ENCODE results near the gene HIKESHI.

Gene HIKESHI

DNA sequence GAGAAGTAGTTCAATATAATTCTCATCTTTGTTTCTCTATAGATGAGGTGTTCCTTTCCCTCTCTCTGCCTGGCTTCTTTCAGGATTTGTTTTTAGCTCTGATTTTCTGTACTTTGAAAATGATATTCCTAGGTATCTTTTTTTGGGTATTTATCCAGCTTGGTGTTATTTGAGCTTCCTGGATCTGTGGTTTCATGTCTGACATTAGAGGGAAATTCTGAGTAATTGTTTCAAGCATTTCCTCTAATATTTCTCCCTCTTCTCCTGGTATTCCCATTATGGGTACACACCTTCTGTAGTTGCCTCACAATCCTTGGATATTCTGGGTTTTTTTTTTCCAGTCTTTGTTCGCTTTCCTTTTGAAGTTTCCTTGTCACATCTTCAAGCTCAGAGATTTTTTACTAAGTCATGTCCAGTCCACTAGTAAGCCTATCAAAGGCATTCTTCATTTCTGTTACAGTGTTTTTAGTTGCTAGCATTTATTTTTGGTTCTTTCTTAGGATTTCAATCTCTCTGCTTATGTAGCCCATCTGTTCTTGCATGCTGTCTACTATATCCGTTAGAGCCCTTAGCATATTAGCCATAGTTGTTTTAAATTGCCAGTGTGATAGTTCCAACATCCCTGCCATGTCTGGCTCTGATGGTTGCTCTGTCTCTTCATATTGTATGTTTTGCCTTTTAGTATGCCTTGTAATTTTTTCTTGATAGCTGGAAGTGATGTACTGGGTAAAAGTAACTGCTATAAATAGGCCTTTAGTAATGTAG, 78.4 kb downstream of the HIKESHI start:
- DNase-seq: no peak

DNA sequence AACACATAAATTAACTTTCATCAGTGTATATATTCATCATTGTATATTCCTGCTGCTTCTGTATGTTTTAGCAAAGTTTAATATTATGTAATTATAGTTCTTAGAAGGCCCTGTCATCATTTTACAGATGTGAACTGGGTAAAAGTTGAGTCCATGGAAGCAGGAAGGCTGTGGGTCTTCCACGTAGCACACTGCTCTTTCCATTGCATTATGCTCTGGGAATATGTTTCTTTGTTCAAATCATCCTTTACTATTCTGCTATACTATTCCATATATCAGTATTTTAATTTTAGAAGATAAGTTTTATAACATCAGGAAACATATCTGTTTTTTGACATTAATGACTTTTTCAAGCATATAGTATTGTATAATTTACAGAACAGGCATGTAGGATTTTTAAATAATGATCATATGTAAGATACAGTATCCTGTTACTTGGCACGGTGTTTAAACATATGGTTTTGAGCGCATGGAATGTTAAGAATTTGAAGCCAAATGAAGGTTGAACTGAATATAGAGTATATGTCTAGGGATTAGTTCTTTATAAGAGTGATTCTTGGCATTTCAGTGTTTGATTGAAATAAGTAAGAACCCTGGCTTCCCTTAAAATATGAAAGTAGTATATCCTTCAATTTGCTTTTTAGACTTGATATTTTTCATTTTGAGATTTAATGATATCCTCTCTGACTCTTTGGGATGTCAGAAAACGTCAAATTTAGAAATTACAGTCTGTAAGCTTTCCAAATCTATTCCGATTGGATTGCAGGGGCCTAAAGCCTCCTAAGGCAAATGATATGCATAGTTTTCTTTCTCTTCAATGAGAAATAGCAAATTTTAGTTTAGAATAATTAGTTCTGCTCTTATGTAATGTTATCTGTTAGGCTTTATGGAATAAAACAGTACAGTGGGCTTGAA, 81.3 kb downstream of the HIKESHI start:
- no peak for DNase-seq

DNA sequence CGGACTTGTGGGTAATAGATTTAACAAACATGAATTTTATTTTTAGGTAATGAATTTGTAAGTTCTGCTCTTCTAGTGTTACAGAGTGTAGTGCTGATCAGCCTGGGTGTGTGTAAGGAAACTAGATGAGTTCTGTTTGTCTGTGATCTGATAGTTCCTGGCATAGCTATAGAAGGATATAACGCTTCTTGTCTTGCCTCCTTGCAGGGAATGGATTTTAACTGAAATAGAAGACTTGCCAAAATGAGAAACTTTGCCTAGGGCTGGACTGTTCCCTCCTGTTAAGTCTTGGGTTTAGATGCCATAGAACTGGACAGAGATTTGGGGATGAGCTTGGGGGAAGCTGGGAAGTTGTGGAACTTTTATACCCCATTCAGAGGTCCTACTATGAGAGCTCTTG, 84.2 kb downstream of the HIKESHI start:
- DNase-seq: no peak

DNA sequence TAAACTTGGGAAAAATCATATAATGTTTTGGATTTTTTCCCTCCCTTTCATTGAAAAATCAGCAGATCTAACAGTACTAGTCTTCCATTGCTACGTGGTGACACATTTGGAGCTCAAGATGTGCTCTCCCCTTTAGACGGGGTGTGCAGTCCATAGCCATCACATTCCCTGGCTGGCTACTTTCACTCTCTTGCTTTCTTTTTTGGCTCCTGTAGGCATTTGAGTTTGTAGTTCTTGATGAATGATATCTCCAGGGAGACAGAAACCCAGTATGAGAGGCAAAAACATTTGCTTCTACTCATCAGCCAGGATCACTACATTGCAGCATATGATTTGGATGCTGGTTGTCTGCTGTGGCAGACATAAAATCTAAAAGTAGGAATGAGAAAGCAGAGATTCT, 84.7 kb downstream of the HIKESHI start:
- DNase-seq: no peak

DNA sequence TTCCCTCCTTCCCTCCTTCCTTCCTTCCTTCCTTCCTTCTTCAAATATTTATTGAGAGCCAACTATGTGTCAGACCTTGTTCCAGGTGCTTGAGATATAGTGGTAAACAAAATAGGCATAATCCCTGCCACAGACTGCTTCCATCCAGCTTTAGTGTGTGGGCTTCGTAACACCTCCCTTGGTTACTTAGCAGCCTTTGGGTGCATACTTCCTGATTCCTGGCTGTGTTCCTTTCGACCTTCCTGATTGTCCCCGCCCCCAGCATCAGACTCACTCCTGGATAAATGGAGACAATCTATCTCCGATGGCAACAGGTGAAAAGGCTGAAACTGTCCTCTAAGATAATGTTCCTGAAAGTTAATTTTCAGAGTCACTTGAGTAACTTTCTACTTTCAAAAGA, 86.2 kb downstream of the HIKESHI start:
- no peak for DNase-seq

DNA sequence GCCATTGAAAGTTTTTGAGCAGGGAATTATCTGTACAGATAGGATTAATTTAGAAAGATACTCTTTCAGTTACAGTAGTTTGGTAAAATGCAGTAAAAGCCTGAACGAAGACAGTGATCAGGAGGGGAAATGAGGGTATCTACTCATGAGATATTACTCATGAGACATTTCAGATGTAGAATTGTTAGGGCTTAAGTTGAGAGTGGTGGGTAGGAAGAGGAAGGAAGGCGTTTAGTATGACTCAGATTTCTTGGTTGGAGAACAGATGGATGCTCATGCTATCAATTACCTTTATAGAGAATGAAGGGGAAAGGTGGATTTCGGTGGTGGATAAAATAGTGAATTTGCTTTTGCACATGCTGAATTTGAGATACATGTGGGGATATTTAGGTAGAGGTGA, 88.4 kb downstream of the HIKESHI start:
- DNase-seq: no peak

DNA sequence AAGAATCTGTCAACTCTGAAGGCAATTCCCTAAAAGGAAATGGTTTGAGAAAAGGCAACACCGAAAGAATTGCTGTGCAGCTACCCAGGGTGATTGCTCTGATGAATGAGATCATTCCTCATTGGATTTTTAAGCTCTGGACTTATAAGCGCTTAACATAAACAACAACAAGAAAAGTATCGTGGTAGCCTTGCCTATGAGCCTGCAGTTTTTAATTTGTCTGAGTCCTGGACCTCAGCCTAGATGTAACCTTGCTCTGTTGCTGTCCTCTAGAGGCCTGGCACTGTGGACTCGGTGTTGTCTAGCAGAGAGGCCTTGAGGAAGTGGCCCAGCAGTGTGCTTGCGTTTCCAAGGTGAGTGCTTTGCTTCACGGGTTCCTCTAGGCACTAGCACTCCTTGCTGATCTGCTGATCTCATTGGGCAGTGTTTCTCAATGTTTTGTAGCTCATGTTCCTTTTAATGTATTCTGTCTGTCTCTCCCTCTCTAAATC, 93.1 kb downstream of the HIKESHI start:
- peak; percentile 36 for DNase-seq
